ENCODE data around the gene BACE2.

- TF ChIP-seq, protein P1, sequence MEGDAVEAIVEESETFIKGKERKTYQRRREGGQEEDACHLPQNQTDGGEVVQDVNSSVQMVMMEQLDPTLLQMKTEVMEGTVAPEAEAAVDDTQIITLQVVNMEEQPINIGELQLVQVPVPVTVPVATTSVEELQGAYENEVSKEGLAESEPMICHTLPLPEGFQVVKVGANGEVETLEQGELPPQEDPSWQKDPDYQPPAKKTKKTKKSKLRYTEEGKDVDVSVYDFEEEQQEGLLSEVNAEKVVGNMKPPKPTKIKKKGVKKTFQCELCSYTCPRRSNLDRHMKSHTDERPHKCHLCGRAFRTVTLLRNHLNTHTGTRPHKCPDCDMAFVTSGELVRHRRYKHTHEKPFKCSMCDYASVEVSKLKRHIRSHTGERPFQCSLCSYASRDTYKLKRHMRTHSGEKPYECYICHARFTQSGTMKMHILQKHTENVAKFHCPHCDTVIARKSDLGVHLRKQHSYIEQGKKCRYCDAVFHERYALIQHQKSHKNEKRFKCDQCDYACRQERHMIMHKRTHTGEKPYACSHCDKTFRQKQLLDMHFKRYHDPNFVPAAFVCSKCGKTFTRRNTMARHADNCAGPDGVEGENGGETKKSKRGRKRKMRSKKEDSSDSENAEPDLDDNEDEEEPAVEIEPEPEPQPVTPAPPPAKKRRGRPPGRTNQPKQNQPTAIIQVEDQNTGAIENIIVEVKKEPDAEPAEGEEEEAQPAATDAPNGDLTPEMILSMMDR (IDR thresholded peaks at IDR 0.05): no peak
- TF ChIP-seq POLR2A (IDR thresholded peaks at IDR 0.05): no peak
Observed at GRCh38 chr21:41322496-41323382, 154.8 kb downstream of the BACE2 start.
